ENCODE measurements around the gene C1GALT1.
"Not testable (repeated sequence)": the region's sequence is repeated elsewhere in the genome, so short reads cannot be mapped to it uniquely, and the experiment has no call there.

C1GALT1 gene

GRCh38 chr7:7182156-7183060, at the start of gene C1GALT1:
TSS of gene C1GALT1 (plus strand) at chr7:7182544. CDS start at chr7:7234320, 51,776 bp downstream.
- peak; percentile 98 for DNase-seq

- DNase-seq: no peak
Observed at GRCh38 chr7:7134046-7134445, 48.3 kb upstream of the C1GALT1 start.

- DNase-seq: no peak
Observed at GRCh38 chr7:7135074-7135473, 47.3 kb upstream of the C1GALT1 start.

GRCh38 chr7:7135924-7136323, 46.4 kb upstream of the C1GALT1 start:
- DNase-seq: not testable (repeated sequence)

GRCh38 chr7:7136466-7137381, 45.6 kb upstream of the C1GALT1 start:
- peak; percentile 86 for DNase-seq

- no peak for DNase-seq
Observed at GRCh38 chr7:7138897-7139296, 43.4 kb upstream of the C1GALT1 start.

GRCh38 chr7:7143404-7143803, 38.9 kb upstream of the C1GALT1 start:
- DNase-seq: not testable (repeated sequence)

GRCh38 chr7:7145151-7145550, 37.2 kb upstream of the C1GALT1 start:
- not testable (repeated sequence) for DNase-seq

GRCh38 chr7:7146837-7147236, 35.5 kb upstream of the C1GALT1 start:
- DNase-seq: peak; percentile 50

- DNase-seq: peak; percentile 88
Observed at GRCh38 chr7:7148798-7149481, 33.4 kb upstream of the C1GALT1 start.

- no peak for DNase-seq
Observed at GRCh38 chr7:7151285-7151684, 31.1 kb upstream of the C1GALT1 start.

- no peak for DNase-seq
Observed at GRCh38 chr7:7151865-7152264, 30.5 kb upstream of the C1GALT1 start.

GRCh38 chr7:7152315-7152714, 30.0 kb upstream of the C1GALT1 start:
- no peak for DNase-seq

- DNase-seq: not testable (repeated sequence)
Observed at GRCh38 chr7:7154355-7154754, 28.0 kb upstream of the C1GALT1 start.

- DNase-seq: peak; percentile 53
Observed at GRCh38 chr7:7156663-7157062, 25.7 kb upstream of the C1GALT1 start.

GRCh38 chr7:7157177-7157886, 25.0 kb upstream of the C1GALT1 start:
- peak; percentile 95 for DNase-seq

- DNase-seq: peak; percentile 23
Observed at GRCh38 chr7:7157887-7158271, 24.5 kb upstream of the C1GALT1 start.

- peak; percentile 36 for DNase-seq
Observed at GRCh38 chr7:7159063-7159658, 23.2 kb upstream of the C1GALT1 start.

GRCh38 chr7:7164591-7164990, 17.8 kb upstream of the C1GALT1 start:
- DNase-seq: no peak

- no peak for DNase-seq
Observed at GRCh38 chr7:7165372-7165771, 17.0 kb upstream of the C1GALT1 start.

- DNase-seq: no peak
Observed at GRCh38 chr7:7166318-7166717, 16.0 kb upstream of the C1GALT1 start.

- no peak for DNase-seq
Observed at GRCh38 chr7:7169296-7169695, 13.0 kb upstream of the C1GALT1 start.

Measured in hematopoietic multipotent progenitor cell treated with erythropoietin and hydrocortisone succinate and interleukin-3 and kit ligand, for 6 days (in vitro differentiated cells).